Parathyroid adenoma (tissue), 2 donors: ENCODE data around the gene PROX2.

Experiments
- H2AFZ ChIP-seq: fragments of 300-600 bp; sonication (generic); one replicate; pipeline ENCODE4 v1.7.0; 2017; ENCODE audit warnings: antibody characterized with exemption, mild to moderate bottlenecking
- H3K27ac ChIP-seq: fragments of 300-600 bp; sonication (generic); one replicate; pipeline ENCODE4 v1.7.0; 2017
- H3K27me3 ChIP-seq: fragments of 300-600 bp; sonication (generic); one replicate; pipeline ENCODE4 v1.7.0; 2017; ENCODE audit warnings: low read length; ENCODE audit not compliant: control insufficient read depth, insufficient read depth
- H3K36me3 ChIP-seq: fragments of 300-600 bp; sonication (generic); one replicate; pipeline ENCODE4 v1.7.0; 2017; ENCODE audit warnings: low read length; ENCODE audit not compliant: control insufficient read depth, insufficient read depth
- H3K4me1 ChIP-seq: fragments of 300-600 bp; sonication (generic); one replicate; pipeline ENCODE4 v1.7.0; 2017; ENCODE audit warnings: control low read depth
- H3K4me2 ChIP-seq: fragments of 300-600 bp; sonication (generic); one replicate; pipeline ENCODE4 v1.7.0; 2017; ENCODE audit warnings: low read length
- H3K4me3 ChIP-seq: fragments of 300-600 bp; sonication (generic); one replicate; pipeline ENCODE4 v1.7.0; 2017; ENCODE audit warnings: low read depth, low read length
- H3K79me2 ChIP-seq: fragments of 300-600 bp; sonication (generic); one replicate; pipeline ENCODE4 v1.7.0; 2017; ENCODE audit warnings: control low read depth
- H3K9ac ChIP-seq: fragments of 300-600 bp; sonication (generic); one replicate; pipeline ENCODE4 v1.7.0; 2017; ENCODE audit warnings: mild to moderate bottlenecking
- H3K9me3 ChIP-seq: fragments of 300-600 bp; sonication (generic); one replicate; pipeline ENCODE4 v1.7.0; 2017; ENCODE audit warnings: low read length; ENCODE audit not compliant: control insufficient read depth
- CTCF ChIP-seq: fragments of 300-600 bp; sonication (generic); IDR thresholded peaks from one replicate; pipeline ENCODE4 v1.7.0; 2017; ENCODE audit warnings: antibody characterized with exemption, mild to moderate bottlenecking
- donor health status: primary hyperparathyroidism.

The PROX2 gene

GRCh38 chr14:74843653-74844052 is 32.3 kb downstream of the PROX2 start:
- H3K36me3 ChIP-seq = no peaks in the 10 kb centered on the region
- H3K27me3 ChIP-seq = no peaks in the 10 kb centered on the region
- H3K79me2 ChIP-seq = no peaks in the 10 kb centered on the region
- H3K9me3 ChIP-seq = no peaks in the 10 kb centered on the region
- H3K4me3 ChIP-seq = no peak overlapping the region
- TF ChIP-seq CTCF = no peak
- H3K9ac ChIP-seq = no peak overlapping the region
- no peak overlapping the region for H3K27ac ChIP-seq
- no peak overlapping the region for H2AFZ ChIP-seq
- no peaks in the 10 kb centered on the region for H3K4me1 ChIP-seq
- H3K4me2 ChIP-seq = no peak overlapping the region

GRCh38 chr14:74841230-74842207 is 34.4 kb downstream of the PROX2 start:
- H3K9me3 ChIP-seq = no peaks in the 10 kb centered on the region
- H3K4me1 ChIP-seq = no peaks in the 10 kb centered on the region
- no peak for TF ChIP-seq CTCF
- no peaks in the 10 kb centered on the region for H3K79me2 ChIP-seq
- no peak overlapping the region for H3K27ac ChIP-seq
- no peaks in the 10 kb centered on the region for H3K36me3 ChIP-seq
- H2AFZ ChIP-seq = no peak overlapping the region
- H3K4me3 ChIP-seq = no peak overlapping the region
- H3K27me3 ChIP-seq = no peaks in the 10 kb centered on the region
- H3K9ac ChIP-seq = no peak overlapping the region
- H3K4me2 ChIP-seq = no peak overlapping the region

- Histone ChIP-seq H3K4me3 (no peak overlapping the region), H3K9ac (no peak overlapping the region), H3K4me2 (no peak overlapping the region), H3K79me2 (no peaks in the 10 kb centered on the region), H3K9me3 (no peaks in the 10 kb centered on the region), H3K27me3 (no peaks in the 10 kb centered on the region), H3K36me3 (no peaks in the 10 kb centered on the region), H2AFZ (no peak overlapping the region), H3K4me1 (no peaks in the 10 kb centered on the region), H3K27ac (no peak overlapping the region)
- no peak for TF ChIP-seq CTCF
Measured at GRCh38 chr14:74840603-74841030, 35.3 kb downstream of the PROX2 start.

- H3K4me3 ChIP-seq = no peak overlapping the region
Measured at GRCh38 chr14:74838166-74838565, 37.8 kb downstream of the PROX2 start.

More at GRCh38 chr14:74838166-74838565, 37.8 kb downstream of the PROX2 start:
- H3K4me1 ChIP-seq = no peaks in the 10 kb centered on the region
- TF ChIP-seq CTCF = no peak
- H3K9ac ChIP-seq = no peak overlapping the region
- no peaks in the 10 kb centered on the region for H3K9me3 ChIP-seq
- H3K4me2 ChIP-seq = no peak overlapping the region
- H3K27ac ChIP-seq = no peak overlapping the region
- H3K79me2 ChIP-seq = no peaks in the 10 kb centered on the region
- H2AFZ ChIP-seq = no peak overlapping the region
- no peaks in the 10 kb centered on the region for H3K27me3 ChIP-seq
- no peaks in the 10 kb centered on the region for H3K36me3 ChIP-seq
